ENCODE results near the gene DYDC2.

- TF ChIP-seq, protein P1, sequence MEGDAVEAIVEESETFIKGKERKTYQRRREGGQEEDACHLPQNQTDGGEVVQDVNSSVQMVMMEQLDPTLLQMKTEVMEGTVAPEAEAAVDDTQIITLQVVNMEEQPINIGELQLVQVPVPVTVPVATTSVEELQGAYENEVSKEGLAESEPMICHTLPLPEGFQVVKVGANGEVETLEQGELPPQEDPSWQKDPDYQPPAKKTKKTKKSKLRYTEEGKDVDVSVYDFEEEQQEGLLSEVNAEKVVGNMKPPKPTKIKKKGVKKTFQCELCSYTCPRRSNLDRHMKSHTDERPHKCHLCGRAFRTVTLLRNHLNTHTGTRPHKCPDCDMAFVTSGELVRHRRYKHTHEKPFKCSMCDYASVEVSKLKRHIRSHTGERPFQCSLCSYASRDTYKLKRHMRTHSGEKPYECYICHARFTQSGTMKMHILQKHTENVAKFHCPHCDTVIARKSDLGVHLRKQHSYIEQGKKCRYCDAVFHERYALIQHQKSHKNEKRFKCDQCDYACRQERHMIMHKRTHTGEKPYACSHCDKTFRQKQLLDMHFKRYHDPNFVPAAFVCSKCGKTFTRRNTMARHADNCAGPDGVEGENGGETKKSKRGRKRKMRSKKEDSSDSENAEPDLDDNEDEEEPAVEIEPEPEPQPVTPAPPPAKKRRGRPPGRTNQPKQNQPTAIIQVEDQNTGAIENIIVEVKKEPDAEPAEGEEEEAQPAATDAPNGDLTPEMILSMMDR (IDR thresholded peaks at IDR 0.05), result no peak
- TF ChIP-seq POLR2A (IDR thresholded peaks at IDR 0.05), result no peak
Measured at GRCh38 chr10:80322158-80322557, 34.4 kb upstream of the DYDC2 start.
